Large intestine (tissue), 3 donors: Measurements from ENCODE around the gene PTPRN2. TPM values are rescaled to one million over a fixed set of nuclear protein-coding genes. Genes with fewer than 3 reads are reported as not detected.
"Not testable (repeated sequence)": the region's sequence is repeated elsewhere in the genome, so short reads cannot be mapped to it uniquely, and the experiment has no call there.

Experiments
- DNase-seq, 2 donors: peaks; one replicate each; pipeline versions ENCODE4 v3.0.0 to v3.0.0-alpha.2; 2013
- H3K27ac ChIP-seq: one replicate; pipeline ENCODE4 v1.5.1; 2013; ENCODE audit warnings: low read length
- H3K27me3 ChIP-seq: 2 replicates; pipeline ENCODE4 v1.6.1; 2013; ENCODE audit warnings: low read length; ENCODE audit not compliant: control insufficient read depth, insufficient read depth
- H3K36me3 ChIP-seq: 2 replicates; pipeline ENCODE4 v1.6.1; 2013; ENCODE audit warnings: low read length; ENCODE audit not compliant: control insufficient read depth, insufficient read depth
- H3K4me1 ChIP-seq: one replicate; pipeline ENCODE4 v1.6.1; 2013; ENCODE audit warnings: low read length; ENCODE audit not compliant: control insufficient read depth, insufficient read depth
- H3K4me3 ChIP-seq: one replicate; pipeline ENCODE4 v1.5.1; 2013; ENCODE audit warnings: low read length
- H3K9me3 ChIP-seq: one replicate; pipeline ENCODE4 v1.6.1; 2013; ENCODE audit warnings: mild to moderate bottlenecking, low read depth, low read length, moderate library complexity; ENCODE audit not compliant: control insufficient read depth
- WGBS: methylation state at CpG from one replicate; pipeline ENCODE4 v1.1.5; 2013; ENCODE audit warnings: low lambda C conversion rate; ENCODE audit not compliant: insufficient coverage; 5-methylcytosine and 5-hydroxymethylcytosine counted together
- polyA plus RNA-seq: library from polyadenylated mRNA; unstranded; fragments of 120-200 nt; gene quantifications from one replicate; pipeline ENCODE4 v1.2.1, GENCODE V29; 2013

The PTPRN2 gene
- polyA plus RNA-seq, 1 donor: 13.4 TPM

DNA sequence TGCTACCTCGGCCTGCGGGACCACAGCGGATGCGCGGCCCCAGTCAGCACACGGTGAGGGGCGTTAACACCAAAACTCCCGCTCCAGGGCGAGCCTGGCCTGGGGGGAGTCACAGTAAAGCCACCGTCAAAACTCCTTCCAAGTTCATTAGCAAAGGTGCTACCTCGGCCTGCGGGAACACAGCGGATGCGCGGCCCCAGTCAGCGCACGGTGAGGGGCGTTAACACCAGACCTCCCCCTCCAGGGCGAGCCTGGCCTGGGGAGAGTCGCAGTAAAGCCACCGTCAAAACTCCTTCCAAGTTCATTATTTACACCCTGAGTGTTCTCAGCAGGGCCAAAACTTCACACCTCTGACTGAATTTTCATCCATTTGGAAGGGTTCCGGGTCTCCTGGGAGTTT is 130.0 kb downstream of the PTPRN2 start:
- peaks cover 11% of the 10 kb centered on the region for H3K9me3 ChIP-seq
- not testable (repeated sequence) for H3K36me3 ChIP-seq, H3K4me3 ChIP-seq, H3K4me1 ChIP-seq, H3K27ac ChIP-seq, DNase-seq, H3K27me3 ChIP-seq
- no CpG with 5 or more reads among the region's 22 CpGs for WGBS

DNA sequence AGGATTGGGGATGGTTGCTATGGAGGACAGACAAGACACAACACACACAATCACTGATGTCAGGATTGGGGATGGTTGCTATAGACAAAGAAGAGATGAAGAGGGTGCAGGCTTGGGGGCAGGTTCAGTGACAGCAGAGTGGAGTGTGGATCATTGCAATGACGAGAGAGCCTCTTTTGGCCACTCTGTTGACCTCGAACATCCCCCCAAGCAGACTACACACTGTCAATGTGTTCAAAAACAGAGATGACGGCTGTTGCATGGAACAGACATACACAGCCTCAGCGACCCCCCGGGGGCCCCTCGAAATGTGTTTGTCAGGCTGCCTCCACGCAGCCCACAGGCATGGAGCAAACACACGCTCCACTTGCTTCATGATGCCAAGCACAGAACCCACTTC is 133.0 kb downstream of the PTPRN2 start:
- Histone ChIP-seq H3K4me3 (no peak overlapping the region), H3K4me1 (no peaks in the 10 kb centered on the region), H3K9me3 (peaks cover 11% of the 10 kb centered on the region), H3K27me3 (no peaks in the 10 kb centered on the region), H3K36me3 (no peaks in the 10 kb centered on the region), H3K27ac (no peak overlapping the region)
- no peak for DNase-seq
- no CpG with 5 or more reads among the region's 8 CpGs for WGBS

DNA sequence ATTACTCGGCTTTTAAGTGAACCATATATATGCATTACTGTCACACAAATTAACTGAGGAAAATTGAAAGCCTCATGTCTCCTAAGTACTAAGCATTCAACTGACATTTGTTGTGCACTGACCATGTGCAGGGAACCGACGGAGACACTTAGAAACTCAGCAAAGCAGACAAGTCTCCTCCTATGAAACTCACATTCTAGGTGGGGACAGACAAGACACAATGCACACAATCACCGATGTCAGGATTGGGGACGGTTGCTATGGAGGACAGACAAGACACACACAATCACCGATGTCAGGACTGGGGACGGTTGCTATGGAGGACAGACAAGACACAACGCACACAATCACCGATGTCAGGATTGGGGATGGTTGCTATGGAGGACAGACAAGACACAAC is 134.0 kb downstream of the PTPRN2 start:
- H3K9me3 ChIP-seq: peaks cover 11% of the 10 kb centered on the region

DNA sequence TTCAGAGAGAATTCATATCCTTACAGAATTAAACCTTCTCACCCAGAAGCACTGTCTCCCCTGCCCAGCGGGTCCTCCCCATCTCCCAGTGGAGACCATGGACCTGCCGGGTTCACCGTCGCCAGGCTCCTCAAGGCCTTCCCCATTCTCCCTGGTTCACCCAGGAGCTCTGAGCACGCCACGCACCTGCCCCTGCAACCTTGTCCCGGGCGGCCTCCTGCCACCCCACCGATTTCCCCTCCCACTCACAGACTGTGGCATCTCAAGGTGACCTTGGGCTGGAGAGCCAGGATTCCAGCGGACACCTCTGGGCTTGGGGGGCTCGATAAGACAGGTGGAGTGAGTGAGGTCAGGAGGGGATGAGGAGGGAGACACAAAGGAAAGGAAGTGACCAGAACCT is 135.3 kb downstream of the PTPRN2 start:
- Histone ChIP-seq H3K9me3 (peaks cover 11% of the 10 kb centered on the region), H3K27ac (no peak overlapping the region), H3K27me3 (no peaks in the 10 kb centered on the region), H3K36me3 (no peaks in the 10 kb centered on the region), H3K4me1 (no peaks in the 10 kb centered on the region), H3K4me3 (no peak overlapping the region)
- WGBS: 80% methylated on average over 1 of the region's 11 CpGs
- no peak for DNase-seq

More for the DNA sequence above, 134.0 kb downstream of the PTPRN2 start:
- DNase-seq: no peak
- Histone ChIP-seq H3K4me1 (no peaks in the 10 kb centered on the region), H3K36me3 (no peaks in the 10 kb centered on the region), H3K4me3 (no peak overlapping the region), H3K27ac (no peak overlapping the region), H3K27me3 (no peaks in the 10 kb centered on the region)
- no CpG with 5 or more reads among the region's 9 CpGs for whole genome bisulfite sequencing

DNA sequence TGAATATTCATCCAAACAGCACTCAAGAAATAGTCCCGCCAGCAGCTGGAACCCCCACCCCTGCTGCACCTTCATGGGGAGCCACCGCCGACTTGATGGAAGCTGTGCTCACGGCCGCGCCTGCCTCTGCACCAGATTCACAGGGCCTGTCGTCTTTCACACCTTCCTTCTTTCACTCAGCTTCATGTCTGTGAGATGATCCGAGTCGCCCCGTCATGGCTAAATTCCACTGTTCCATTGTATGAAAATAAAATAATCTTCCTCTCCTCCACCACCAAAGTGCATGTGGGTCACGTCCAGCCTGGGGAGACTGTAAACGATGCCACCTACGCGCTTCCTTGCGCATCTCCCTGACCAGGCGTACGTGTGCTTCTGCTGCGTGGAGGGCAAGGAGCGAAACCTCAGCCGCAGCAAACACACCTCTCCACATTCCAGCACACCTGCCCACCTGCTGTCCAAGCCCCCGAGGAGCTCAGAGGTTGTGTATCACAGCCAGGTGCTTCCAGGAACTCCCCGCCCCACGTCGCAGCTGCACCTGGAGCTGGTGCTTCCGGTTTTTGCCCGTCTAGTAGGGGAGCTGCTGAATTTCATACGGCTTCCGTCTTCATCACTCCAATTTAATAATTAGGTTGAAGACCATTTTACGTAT is 137.0 kb downstream of the PTPRN2 start:
- Histone ChIP-seq H3K36me3 (no peaks in the 10 kb centered on the region), H3K4me3 (no peak overlapping the region), H3K4me1 (no peaks in the 10 kb centered on the region), H3K27me3 (no peaks in the 10 kb centered on the region), H3K9me3 (peaks cover 2% of the 10 kb centered on the region), H3K27ac (no peak overlapping the region)
- 58% methylated on average over 8 of the region's 29 CpGs for WGBS
- no peak for DNase-seq

DNA sequence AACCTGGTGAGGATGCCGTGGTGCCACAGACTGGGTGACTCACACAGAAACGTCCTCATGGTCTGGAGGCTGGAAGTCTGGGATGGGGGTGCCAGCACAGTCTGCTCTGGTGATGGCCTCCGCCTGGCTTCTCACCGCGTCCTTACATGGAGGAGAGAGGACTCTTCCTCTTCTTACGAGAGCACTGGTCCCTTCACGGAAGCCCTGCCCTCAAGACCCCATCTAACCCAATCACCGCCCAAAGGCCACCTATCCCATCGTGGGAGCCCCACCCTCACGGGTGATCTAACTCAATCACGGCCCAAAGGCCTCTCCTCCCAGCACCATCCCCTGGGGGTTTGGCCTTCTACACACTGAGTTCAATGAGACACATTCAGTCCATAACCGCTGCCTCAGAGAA is 137.7 kb downstream of the PTPRN2 start:
- H3K36me3 ChIP-seq: no peaks in the 10 kb centered on the region
- DNase-seq: no peak
- no CpG with 5 or more reads among the region's 12 CpGs for WGBS
- H3K27ac ChIP-seq: no peak overlapping the region
- no peaks in the 10 kb centered on the region for H3K9me3 ChIP-seq
- H3K4me3 ChIP-seq: no peak overlapping the region
- no peaks in the 10 kb centered on the region for H3K27me3 ChIP-seq
- no peaks in the 10 kb centered on the region for H3K4me1 ChIP-seq

DNA sequence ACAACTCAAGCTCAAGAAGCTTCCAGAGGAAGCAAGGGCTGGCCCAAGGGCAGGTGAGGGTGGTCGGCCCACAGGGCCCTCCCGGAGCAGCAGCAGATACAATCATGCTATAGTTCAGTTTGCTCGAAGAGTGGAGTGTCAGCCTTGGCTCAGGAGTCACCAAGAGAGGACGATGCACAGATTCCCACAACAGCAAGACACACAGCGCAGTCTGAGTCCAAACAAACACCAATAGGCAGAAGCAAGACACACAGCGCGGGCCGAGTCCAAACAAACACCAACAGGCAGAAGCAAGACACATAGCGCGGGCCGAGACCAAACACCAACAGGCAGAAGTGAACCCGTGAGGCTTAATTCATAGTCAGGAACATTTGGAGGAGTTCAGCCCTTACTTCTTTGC is 138.4 kb downstream of the PTPRN2 start:
- H3K4me3 ChIP-seq: no peak overlapping the region
- H3K4me1 ChIP-seq: no peaks in the 10 kb centered on the region
- no peaks in the 10 kb centered on the region for H3K27me3 ChIP-seq
- no peak overlapping the region for H3K27ac ChIP-seq
- H3K9me3 ChIP-seq: no peaks in the 10 kb centered on the region
- no CpG with 5 or more reads among the region's 12 CpGs for WGBS
- DNase-seq: no peak
- no peaks in the 10 kb centered on the region for H3K36me3 ChIP-seq

DNA sequence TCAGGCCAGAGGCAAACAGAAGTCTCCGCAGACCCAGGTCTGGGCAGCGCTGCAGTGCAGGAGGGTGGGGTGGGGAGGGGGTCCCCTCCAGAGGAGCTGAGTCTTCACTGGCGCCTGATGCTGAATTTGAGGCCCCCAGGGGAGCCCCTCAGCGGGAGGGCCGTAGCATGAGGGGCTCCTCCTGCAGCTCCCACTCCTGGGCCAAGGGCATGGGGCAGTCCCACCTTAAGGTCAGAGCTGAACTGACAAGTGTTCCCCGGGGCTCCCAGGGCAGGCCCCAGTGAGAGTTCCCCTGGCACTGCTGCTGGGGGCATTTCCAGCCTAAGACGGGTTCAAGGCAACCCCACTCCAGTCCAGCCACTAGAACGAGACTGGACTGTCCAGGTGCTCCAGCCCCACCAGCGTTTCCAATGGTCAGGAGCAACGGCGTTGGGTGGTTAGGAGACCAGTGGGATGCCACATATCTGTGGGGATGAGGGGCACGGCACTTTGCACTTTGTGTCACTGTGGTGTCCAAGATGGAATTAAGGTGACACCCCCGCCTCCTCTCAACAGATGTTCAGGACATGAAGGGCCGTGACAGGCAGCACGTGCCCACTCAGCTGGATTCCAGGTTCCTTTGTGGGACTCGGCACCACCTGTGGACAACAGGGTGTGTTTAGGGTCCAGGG is 139.1 kb downstream of the PTPRN2 start:
- no CpG with 5 or more reads among the region's 16 CpGs for WGBS
- Histone ChIP-seq H3K36me3 (no peaks in the 10 kb centered on the region), H3K27ac (no peak overlapping the region), H3K4me3 (no peak overlapping the region), H3K27me3 (no peaks in the 10 kb centered on the region), H3K4me1 (no peaks in the 10 kb centered on the region), H3K9me3 (no peaks in the 10 kb centered on the region)
- no peak for DNase-seq

DNA sequence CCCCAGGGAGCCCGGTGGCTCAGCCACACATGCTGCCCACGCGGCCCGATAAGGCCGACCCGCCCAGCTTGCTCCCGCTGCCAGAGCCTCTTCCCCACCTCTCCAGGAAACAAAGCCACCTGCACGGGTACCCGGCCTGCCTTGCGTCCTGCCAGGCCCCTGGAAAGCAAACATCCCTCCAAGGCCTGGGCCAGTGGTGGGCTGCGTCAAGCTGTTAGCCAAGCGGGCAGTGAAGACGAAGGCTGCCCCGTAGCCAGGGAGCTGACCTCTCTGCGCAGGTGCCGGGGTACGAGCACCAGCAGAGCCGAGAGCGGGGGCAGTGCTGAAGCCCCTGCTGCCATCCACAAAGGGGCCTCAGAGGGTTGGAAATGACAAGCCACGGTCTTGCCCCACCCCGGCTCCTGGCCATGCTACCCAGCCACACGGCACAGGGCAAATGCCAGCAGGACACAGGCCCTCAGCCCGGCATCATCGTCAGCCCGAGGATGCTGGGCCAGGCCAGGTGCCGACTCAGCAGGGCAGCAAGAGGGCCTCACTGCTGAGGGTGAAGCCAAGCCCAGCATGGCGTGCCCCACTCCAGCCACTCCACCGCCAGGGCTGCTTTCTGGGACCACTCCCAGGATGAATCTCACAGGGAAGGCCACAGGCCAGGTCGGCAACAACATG is 140.0 kb downstream of the PTPRN2 start:
- Histone ChIP-seq H3K4me3 (no peak overlapping the region), H3K9me3 (no peaks in the 10 kb centered on the region), H3K27ac (no peak overlapping the region), H3K4me1 (no peaks in the 10 kb centered on the region), H3K27me3 (no peaks in the 10 kb centered on the region), H3K36me3 (no peaks in the 10 kb centered on the region)
- no peak for DNase-seq
- no CpG with 5 or more reads among the region's 29 CpGs for WGBS

DNA sequence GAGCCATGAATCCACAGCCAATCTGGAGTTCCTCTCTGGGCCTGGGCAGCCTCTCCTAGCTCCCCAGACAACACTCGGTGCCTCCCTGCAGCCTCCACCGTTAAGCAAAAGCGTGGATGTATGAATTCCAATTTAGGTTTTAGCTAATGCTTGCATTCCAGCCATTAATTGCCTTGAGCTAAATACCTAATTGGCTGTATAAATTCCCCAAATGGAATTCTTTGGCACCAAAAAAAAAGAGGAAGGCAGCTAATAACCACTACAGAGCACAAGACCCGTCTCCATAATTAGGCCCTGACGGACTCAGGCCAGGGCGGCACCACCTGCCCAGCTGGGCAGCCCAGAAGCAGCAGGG is 140.5 kb downstream of the PTPRN2 start:
- whole genome bisulfite sequencing: no CpG with 5 or more reads among the region's 6 CpGs
- Histone ChIP-seq H3K4me1 (no peaks in the 10 kb centered on the region), H3K36me3 (no peaks in the 10 kb centered on the region), H3K9me3 (no peaks in the 10 kb centered on the region), H3K4me3 (no peak overlapping the region), H3K27ac (no peak overlapping the region), H3K27me3 (no peaks in the 10 kb centered on the region)
- DNase-seq: no peak
